Hippocampal formation (tissue), 2 donors: Measurements from ENCODE around the gene SLC9B1.
A peak's percentile ranks its signal among the peaks of the same experiment; 100 is the strongest.
"Not testable (repeated sequence)": the region's sequence is repeated elsewhere in the genome, so short reads cannot be mapped to it uniquely, and the experiment has no call there.

Experiments
- DNase-seq, 2 donors: peaks; one replicate each; lab custom pipeline; 2025; lab: John Stamatoyannopoulos, UW

The SLC9B1 gene

DNA sequence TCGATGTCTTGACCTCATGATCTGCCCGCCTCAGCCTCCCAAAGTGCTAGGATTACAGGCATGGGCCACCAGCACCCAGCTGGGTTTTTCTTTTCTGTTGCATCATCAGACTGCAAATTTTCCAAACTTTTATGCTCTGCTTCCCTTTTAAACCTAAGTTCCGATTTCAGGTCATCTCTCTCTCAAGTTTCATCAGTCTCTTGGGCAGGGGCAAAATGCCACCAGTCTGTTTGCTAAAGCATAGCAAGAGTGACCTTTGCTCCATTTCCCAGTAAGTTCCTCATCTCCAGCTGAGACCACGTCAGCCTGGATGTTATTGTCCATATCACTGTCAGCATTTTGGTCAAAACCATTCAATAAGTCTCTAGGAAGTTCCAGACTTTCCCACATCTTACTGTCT, 141.2 kb downstream of the SLC9B1 start:
- DNase-seq, result not testable (repeated sequence)

DNA sequence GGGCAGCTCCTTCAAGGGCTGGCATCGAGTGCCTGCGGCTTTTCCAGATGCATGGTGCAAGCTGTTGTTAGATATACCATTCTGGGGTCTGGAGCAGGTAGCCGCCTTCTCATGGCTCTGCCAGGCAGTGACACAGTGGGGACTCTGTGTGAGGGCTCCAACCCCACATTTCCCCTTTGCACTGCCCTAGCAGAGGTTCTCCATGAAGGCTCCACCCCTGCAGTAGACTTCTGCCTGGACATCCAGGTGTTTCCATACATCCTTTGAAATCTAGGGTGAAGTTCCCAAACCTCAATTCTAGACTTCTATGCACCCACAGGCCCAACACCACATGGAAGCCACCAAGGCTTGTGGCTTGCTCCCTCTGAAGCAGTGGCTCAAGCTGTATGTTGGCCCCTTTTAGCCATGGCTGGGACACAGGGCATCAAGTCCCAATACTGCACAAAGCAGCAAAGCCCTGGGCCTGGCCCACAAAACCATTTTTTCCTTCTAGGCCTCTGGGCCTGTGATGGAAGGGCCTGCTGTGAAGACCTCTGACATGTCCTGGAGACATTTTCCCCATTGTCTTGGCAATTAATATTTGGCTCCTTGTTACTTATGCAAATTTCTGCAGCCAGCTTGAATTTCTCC, 141.9 kb downstream of the SLC9B1 start:
- DNase-seq, result not testable (repeated sequence)

DNA sequence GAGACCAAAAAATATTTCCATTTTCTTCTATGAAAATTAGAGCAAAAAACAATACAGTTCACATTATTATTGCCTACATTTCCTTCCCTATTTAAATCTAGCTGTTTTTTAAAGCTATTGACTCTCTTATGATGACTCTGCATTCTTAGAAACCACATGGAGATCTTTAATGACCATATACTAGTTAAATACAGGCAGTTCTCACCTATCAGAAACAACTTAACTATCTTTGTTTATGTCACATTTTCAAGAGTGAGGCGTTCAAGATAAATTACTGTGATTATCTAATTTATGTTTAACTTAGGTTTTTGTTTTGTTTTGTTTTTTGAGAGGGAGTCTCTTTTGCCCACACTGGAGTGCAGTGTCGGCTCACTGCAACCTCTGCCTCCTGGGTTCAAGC, 147.7 kb downstream of the SLC9B1 start:
- DNase-seq, result no peak

DNA sequence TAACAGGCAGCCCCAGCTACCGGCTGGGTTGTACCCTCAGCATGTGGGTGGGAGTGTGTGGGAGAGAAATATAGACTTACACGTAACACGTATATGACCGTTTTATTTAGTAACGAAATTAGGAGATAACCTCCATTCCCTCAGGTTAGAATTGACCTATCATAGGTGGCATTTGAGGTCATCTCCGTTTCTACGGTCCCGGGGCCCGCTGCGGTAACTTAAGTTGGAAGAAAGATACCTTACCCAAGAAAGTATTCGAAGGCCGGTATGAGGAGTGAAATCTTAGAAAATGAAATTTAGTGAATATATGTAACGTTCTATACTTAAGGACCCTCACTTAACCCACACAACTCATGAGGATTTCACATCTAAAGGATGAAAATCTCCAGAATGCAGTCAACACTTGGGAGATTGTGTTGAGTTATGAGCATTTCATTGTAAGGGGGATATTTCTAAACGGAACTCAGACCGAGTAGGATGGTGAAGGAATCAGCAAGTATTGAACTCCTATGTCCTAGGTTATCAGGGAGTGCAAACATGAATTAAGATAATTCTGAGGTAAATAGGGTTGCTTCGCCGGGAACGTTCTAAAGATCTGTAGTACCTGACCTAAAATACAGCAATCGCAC, 149.8 kb downstream of the SLC9B1 start:
- no peak for DNase-seq

DNA sequence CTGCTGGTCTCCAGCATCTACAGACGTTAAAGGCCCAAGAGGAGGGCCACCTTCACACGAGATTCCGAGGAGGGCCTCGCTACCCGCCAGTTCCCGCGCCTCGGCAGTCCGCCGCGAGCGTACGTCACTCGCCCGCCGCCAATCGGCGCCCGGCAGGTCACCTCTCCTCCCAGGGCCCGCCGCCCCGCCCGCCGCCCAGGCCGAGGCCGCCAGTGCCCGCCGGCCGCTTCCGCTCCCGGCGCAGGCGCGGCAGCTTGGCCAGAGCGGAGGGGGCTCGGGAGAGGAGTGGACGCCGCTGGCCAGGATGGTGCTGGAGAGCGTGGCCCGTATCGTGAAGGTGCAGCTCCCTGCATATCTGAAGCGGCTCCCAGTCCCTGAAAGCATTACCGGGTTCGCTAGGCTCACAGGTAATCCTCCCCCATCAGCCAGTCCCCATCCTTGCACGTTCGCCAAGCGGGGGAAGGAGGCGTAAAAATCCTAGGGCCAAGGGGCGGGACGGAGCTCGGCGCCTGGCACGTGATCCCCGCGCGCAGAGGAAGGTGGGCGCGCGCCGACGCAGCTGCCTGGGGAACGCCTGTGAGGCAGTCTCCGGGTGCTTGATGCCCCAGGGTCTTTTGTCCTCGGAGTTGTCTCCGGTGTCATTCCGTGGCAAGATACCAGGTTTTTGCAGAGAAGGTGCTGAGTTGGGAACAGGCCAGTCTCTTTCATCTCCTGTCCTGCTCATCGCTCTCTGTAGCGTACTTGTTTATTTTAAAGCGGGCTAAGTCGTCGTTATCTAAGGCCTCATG, 150.5 kb downstream of the SLC9B1 start, which contains the start of gene CISD2:
CISD2 (plus strand) TSS at position 212 of the 788 bp plus-strand sequence; CDS start at position 305, 93 bp downstream.
- peak; percentile 93 to 97 for DNase-seq

DNA sequence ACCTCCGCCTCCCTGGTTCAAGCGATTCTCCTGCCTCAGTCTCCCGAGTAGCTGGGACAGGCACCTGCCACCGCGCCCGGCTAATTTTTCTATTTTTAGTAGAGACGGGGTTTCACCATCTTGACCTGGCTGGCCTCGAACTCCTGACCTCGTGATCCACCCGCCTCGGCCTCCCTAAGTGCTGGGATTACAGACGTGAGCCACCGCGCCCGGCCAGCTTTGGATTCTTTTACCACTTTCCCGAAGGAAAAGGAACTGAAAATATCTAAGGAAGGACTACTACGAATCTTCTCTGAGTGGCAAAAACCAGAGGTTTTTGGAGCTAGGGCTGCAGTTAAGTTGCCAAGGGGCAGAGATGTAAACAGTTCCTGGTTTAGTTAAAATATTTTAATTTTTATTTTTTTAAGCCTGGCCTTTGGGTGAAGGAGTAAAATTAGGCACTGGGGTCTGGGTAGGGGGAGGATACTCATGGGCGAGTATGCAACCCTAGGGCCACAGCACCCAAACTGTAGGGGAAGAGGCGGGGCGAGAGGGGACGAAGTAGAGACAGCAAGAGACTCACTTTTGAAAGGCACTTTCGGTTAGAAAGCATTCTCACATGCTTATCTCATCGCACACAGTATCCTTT, 151.2 kb downstream of the SLC9B1 start:
- no peak for DNase-seq

DNA sequence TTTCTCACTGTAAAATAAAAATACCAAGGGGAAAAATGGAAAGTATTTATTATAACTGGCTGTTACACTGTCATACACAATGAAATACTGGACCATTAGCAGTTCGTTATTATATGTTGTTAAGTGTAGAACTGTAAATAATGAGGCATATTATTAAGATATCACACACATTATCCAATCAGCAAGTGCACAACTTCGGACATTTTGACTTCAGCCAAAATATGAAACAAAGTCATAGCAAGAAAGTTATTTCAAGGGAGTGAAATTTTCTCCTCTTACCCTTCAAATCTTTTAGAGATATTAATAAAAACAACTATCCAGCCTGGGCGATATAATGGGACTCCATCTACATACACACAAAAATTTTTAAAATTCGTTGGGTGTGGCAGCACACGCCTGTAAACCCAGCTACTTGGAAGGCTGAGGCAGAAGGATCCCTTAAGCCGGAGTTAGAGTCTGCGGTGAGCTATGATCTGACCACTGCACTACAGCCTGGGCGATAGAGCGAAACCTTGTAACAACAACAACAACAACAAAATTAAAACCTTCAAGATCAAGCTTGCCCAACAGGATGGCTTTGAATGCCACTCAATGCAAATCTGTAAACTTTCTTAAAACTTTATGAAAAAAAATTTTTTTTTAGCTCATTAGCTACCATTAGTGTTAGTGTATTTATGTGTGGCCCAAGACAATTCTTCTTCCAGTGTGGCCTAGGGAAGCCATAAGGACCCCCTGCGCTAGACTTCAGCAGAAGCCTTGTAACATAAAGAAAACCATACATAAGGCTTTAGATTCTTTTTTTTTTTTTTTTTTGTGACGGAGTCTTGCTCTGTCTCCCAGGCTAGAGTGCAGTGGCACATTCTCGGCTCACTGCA, 152.0 kb downstream of the SLC9B1 start:
- DNase-seq, result no peak

DNA sequence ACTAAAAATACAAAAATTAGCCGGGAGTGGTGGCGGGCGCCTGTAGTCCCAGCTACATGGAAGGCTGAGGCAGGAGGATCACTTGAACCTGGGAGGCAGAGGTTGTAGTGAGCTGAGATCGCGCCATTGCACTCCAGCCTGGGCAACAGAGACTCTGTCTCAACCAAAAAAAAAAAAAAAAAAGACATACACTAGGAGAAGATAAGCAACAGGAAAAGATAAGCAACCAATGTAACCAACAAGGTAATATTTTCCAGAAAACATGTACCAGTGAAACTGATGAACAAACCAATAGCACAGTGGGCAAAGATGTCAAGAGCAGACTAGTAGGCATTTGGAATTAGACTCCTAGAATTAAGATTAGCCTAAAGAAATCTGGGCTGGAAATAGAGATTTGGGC, 154.2 kb downstream of the SLC9B1 start:
- DNase-seq, result not testable (repeated sequence)

DNA sequence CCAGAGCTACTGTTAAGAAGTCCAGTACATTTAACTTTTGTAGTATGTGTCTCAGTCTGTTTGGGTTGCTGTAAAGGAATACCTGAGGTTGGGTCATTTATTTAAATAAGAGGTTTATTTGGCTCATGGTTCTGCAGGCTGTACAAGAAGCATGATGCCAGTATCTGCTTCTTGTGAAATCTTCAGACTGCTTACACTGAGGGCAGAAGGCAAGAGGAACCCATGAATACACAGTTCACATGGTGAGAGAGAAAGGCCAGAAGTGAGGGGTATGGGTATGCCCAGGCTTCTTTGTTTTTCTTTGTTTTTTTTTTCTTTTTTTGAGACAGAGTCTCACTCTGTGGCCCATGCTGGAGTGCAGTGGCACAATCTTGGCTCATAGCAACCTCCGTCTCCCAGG, 156.8 kb downstream of the SLC9B1 start:
- DNase-seq, result no peak

DNA sequence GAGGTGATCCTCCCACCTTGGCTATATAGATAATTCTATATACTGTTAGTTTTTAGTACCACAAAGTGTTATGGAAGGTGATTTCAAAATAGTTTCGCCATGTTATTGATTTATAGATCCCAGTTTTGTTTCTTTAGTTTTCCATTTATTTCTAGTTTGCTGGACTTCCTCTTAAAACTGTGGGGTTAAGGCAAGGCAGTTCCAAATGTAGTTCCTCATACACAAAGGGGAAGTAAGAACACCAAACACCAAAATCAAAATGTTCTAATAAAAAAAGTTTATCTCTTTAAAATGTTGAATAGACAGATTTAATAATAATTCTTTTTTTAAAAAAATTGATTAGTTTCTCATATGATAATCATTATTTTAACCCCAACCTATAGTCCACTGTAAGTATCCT, 157.5 kb downstream of the SLC9B1 start:
- DNase-seq, result no peak

DNA sequence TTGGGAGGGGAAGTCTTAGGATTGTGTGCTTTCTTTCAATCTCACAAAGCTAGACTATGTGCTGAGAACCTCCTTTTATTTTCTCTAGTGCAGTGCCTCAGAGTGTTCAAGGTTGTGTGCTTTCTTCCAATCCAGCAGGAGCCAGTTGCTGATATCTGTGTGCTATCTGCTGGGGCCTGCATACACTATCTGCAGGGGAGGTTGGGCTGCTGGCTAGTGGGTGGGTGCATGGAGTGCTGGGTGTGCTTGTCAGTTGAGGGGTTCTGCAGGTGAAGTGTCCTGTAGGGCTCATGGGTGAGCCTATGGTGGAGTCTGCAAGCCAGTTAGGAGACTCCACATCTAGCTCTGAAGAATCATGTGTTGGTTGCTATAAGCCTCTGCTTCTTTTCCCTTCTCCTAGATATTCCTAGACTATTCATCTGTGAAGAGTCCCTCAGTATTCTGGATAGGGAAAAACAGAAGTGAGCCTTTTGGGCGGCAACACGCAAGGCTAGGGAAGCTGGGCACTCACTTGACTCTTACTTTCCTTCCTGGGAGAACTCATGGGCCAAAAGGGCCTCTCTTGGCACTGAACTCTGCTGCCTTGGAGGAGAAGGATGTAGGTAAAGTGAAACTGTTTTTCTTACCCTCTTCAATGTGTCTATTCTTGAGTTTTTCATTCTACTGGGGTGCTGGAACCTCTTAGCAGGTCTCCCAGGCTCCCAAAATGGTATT, 158.7 kb downstream of the SLC9B1 start:
- no peak for DNase-seq

DNA sequence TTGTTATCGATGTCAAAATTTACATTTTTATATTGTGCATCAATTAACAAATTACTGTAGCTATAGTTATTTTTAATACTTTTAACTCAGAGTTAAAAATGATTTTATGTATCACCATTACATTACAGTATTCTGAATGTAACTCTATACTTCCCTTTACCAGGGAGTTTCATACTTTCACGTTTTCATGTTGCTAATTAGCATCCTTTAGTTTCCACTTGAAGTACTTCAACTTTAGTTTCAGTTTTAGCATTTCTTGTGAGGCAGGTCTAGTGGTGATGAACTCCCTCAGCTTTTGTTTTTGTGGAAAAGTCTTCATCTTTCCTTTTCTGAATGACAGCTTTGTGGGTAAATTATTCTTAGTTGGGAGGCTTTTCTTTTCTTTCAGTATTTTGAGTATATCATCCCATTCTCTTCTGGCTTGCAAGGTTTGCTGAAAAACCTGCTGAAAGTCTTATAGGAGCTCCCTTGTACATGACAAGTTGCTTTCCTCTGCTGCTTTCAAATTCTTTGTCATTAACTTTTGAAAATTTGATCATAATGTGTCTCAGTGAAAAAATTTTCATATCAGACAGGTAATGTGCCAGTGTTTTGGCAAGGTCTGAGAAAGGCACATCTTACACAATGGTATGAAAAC, 160.6 kb downstream of the SLC9B1 start:
- DNase-seq, result no peak
